HG03039 (cell line): Measurements from ENCODE around the gene STAG1.
"Not testable (repeated sequence)": the region's sequence is repeated elsewhere in the genome, so short reads cannot be mapped to it uniquely, and the experiment has no call there.

Experiments
- ATAC-seq: cut with Tn5 transposase; IDR thresholded peaks from one replicate; pipeline ENCODE4 v1.9.1; 2021; ENCODE audit warnings: mild to moderate bottlenecking, moderate library complexity; ENCODE audit not compliant: unreplicated experiment

Gene STAG1

DNA sequence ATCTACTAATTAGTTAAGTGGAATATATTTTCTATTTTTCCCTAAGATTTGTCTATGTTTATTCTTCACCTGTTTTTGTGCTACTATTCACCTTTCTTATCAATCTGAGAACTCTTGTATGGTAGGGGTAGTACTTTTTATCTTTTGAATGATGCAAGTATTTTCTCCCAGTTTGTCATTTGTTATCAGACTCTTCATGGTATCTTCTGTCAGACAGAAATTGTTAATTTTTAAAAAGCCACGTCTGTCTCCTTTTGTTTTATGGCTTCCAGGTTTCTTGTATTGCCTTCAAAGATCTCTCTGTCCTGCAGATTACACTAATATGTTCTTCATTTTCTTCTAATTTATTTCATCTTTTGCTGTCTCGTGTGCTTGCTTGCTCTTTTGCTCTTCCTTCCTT lies 317.7 kb downstream of the STAG1 start:
- no peak for ATAC-seq

DNA sequence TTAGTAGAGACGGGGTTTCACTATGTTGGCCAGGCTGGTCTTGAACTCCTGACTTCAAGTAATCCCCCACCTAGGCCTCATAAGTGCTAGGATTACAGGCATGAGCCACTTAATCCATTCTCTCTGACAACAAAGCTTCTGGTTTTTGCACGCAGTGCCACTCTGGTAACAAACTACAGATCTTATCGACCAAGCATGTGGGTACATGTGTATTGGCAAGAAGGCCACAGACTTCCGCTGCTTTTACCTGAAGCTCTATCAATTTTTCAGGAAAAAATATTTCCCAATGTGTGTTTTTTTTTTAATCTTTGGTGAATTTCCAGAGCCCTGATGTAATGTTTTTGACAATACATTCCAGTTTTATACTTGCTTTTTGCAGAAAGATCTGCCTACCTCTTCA lies 319.5 kb downstream of the STAG1 start:
- ATAC-seq: no peak

DNA sequence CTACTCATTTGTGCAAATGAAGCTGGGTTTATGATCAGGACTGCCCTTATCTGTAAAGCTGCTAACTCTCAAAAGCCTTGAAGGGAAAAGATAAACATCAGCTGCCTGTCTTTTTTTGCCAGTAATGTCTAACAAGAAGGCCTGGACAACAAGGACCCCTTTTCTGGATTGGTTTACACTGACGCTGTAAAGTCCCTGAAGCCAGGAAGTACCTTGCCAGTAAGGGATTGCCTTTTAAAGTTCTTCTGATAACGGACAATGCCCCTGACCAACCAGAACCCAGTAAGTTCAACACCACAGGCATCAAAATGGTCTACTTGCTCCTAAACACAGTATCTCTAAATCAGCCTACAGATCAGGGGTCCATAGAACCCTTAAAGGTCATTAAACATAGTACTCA lies 324.0 kb downstream of the STAG1 start:
- ATAC-seq: no peak

DNA sequence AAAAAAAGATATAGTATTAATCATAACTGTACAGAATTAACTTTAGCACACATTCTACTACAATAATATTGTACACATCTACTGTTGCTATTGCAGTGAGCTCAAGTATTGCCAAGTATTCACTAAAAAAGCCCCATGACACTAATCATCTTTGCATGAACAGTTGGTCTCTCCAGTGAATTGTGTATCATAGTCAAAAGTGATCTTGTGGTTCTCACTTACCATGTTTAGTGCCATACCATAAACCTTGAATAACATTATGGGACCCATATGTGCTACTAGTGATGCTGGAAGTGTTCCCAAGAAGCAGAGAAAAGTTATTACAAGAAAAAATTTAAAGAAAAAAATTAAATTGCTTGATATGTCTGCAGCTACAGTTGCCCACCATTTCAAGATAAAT lies 324.9 kb downstream of the STAG1 start:
- ATAC-seq: no peak

DNA sequence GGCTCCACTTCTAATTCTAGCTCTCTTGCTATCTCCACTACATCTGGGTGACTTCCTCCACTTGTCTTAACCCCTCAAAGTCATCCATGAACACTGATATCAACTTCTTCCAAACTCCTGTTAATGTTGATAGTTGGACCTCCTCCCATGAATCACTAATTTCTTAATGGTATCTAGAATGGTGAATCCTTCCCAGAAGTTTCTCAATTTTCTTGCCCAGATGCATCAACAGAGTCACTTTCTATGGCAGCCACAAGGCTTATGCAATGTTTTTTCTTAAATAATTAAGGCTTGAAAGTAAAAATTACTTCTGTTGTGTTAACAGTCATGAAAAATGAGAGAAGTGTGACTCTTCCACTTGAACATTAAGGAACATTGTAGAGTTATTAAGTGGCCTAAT lies 337.7 kb downstream of the STAG1 start:
- no peak for ATAC-seq

DNA sequence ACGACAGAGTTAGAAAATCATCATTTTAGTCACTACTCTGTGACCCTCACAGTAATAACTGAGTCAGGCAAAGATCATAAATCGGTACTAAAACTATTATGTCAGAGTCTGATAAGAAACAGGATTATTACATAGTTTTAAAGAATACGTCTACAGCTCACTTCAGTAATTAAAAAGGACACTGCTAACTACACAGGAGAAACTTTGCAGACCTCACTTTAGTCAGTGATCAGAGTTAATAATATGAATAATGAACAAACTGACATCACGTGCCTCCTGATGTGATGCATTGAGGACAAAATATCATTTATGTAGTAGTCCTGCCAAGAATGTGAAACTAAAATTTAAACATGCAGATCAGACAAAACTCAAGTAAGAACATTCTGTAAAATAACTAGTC lies 339.9 kb downstream of the STAG1 start:
- ATAC-seq: no peak

DNA sequence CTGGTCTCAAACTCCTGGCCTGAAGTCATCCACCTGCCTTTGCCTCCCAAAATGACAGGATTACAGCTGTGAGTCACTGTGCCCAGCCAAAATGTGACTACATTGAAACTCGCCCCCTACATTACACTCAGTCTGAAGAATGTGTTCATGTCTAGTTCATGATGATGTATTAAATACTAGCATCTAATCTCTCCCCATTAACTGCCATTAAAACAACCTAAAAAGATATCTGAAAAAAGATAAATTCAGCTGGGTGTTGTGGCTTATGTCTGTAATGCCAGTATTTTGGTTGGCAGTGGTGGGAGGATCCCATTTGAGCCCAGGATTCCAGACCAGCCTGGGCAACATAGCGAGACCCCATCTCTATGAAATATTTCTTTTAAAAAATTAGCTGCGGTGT lies 342.6 kb downstream of the STAG1 start:
- ATAC-seq: no peak

DNA sequence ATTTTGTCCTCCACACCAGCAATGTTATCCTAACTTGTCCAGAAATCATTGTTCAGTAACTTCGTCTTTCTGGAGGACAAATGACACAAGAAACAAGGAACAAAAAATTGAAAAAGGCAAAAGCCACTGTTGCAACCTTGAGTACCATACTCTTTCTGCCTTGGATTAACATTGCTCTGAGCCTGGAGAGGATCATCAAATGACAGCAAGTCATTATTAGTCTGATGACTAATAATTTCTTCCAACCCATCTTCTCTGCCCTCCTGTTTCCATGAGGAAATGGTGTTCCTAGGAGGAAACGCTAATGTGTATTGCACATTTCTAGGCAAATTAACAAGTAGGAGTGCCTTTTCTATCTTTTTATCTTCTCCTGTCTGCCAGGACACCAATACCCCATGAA lies 348.1 kb downstream of the STAG1 start:
- no peak for ATAC-seq

DNA sequence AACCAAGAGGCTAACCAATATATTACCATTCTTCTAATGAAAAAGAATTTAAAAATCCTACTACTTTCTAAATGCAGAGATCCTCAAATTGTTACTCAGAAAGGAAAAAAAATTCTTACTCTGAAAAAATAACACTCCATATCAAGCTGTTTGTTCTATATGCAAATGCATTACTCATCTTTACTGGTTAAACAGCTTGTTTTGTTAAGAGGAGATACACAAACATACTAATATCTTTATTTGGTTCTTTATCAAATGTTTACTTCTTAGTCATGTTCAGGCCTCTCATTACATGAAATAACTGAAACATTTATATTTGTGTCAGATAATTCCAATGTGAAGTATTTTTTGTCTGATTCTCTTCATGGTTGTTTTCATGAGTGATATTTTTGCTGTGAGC lies 355.3 kb downstream of the STAG1 start:
- ATAC-seq: no peak

DNA sequence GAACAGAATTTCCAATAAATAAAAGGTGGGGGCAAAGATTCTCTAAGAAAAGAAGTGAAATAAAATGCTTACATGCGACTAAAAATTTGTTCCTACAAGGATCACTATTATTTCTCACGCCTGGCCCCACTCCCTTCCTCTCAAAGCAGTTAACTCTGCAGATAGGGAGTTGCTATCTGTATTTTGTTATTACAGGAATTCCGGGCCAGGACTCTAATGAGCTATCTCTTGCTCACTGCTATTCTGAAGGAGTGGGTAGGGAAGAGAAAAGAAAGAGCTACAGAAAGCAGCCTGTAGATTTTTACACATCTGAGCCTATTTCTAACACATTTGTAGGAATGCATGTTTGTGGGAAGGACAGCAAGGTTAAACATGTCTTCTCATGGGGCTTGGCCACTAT lies 361.6 kb downstream of the STAG1 start:
- ATAC-seq: no peak

DNA sequence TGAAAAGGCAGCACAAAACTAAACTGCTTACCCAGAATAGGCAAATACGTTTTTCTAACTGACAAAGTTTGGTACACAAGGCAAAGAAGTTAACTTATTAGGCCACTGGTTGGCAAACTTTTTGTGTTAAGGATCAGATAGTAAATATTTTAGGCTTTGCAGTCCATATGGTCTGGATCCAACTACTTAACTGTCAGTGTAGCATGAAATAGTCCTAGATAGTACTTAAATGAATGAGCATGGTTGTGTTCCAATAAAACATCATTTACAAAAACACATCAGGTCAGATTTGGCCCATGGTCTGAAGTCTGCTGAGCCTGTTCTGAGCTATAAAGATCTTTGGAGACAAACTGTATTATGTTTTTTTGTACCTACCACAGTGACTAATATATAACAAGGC lies 365.1 kb downstream of the STAG1 start:
- no peak for ATAC-seq

DNA sequence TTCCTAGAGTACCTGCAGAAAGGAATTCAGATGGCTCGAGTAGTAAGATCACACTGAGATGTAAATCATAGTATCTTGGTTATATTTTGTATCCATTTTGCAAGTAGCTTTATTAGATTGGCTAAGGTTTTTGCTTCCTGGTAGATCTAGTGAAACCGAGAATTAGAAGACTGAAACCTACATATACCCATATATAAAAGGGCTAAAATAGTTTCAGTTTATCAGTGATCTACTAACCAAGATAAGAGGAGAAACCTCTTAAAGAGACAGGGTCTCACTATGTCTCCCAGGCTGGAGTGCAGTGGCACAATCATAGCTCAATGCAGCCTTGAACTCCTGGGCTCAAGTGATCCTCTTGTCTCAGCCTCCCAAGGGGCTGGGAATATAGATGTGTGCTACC lies 366.7 kb downstream of the STAG1 start:
- no peak for ATAC-seq

DNA sequence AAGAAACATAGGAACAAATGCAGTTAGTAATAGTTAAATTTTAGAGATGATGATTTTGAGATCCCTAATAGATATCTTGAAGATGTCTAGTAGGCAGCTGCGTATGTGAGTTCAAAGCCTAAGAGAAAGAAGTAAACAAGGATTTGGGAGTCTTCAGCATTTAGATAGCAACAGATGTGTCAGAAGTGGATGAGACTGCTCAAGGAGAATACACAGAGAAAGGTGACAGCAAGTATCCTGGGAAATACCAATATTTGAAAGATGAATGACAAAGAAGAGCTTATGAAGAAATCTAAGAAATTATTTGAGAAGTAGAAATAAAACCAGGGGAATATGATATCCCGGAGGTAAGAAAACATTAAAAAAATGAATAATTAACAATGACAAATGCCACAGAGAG lies 371.1 kb downstream of the STAG1 start:
- no peak for ATAC-seq

DNA sequence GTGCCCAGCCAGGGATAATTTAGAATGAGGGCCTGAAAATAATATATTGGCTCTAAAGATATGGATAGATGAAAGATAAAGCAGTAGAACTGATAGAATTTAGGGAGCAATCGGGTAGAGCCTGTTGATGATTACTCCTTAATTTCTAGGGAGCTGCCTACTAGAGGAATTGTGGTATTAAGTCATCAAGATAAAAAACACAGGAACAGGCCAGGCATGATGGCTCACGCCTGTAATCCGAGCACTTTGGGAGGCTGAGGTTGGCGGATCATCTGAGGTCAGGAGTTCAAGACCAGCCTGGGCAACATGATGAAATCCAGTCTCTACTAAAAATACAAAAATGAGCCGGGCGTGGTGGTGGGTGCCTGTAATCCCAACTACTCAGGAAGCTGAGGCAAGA lies 371.6 kb downstream of the STAG1 start:
- ATAC-seq: no peak

DNA sequence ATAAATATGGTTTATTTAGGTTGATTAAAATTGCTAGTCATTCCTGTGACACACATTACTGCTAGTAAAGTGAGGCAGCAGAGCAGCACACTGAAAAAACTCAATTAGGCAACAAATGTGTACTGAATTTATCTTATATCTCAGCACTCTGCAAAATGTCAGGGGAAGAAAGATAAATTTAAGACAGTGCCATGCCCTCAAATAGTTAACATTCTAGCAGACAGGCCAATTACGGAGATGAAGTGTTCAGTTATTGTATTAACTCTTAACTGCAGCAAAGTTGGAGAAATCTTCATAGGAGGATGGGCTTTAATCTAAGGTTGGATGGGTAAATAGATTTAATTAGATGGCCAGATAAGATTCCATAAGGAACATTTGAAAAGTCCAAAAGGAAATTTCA lies 374.2 kb downstream of the STAG1 start:
- no peak for ATAC-seq

DNA sequence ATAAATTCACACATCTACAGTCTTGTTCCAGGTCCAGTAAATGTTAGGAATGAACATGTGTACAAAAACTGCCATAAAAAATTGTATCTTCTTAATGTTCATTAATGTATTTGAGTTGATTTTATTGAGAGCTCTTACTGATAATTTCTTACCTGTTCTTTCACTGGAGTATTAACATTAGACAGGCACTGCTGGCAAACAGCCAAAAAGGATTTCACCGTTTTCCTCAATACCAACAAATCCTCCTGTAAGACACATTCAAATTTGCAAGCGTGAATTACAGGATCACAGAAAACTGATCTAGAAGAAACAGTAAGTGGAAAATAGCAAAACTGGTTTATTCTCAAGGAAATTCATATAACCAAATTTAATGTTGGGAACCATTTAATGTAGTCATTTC lies 374.7 kb downstream of the STAG1 start:
- ATAC-seq: no peak

DNA sequence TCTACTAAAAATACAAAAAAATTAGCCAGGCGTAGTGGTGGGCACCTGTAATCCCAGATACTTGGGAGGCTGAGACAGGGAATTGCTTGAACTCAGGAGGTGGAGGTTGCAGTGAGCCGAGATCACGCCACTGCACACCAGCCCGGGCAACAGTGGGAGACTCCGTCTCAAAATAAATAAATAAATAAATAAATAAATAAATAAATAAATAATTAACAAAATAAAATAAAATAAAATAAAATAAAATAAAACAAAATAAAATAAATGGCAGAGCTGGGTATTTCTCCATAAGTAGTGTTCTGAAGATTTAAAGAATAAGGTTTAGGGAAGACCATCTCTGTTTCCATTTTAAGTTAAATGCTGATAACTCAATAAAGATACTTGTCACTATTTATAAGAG lies 376.4 kb downstream of the STAG1 start:
- not testable (repeated sequence) for ATAC-seq

DNA sequence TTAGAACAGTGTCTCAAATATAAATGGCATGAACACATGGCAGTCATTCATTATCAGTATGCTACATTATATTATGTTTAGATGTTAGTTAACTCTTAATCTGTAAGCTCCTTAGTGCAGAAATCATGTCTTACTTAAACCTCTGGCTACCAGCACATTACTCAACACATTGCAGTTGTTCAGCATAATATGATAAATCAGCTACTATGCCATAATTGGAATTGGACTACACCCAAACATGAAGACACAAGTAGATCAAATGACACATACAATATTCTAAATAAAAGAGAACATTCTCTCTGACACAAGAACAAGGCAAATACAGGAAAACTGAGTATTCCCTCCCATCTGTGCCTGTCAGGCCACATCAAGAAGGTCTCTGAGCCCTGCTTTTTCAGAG lies 385.9 kb downstream of the STAG1 start:
- ATAC-seq: no peak

DNA sequence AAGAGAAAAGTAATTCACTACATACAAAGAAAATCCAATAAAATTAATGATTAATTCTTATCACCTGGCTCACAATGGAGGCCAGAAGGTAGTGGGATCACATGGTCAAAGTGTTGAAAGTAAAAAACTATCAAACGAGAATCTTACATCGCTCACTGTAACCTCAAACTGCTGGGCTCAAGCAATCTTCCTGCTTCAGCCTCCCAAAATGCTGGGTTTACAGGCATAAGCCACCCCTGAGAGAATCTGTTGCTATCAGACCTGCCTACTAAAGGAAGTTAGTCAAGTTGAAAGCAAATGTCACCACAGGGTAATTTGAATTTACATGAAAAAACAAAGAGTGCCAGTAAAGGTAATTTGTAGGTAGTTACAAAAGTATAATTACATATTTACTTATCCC lies 398.7 kb downstream of the STAG1 start:
- no peak for ATAC-seq

DNA sequence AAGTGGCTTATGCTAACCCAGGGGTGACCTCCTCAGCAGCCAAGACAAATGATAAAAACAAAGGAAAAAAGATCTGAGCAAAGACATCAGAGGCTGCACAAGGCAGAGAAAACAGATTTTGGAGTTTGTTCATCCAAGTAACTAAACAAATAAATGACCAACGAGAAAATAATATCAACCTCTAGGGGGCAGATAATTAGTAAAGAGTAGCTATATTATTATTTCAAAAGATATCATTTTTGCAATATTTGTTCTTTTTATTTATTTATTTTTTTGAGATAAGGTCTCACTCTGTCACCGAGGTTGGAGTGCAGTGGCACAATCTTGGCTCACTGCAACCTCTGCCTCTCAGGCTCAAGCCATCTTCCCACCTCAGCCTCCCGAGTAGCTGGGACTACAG lies 400.3 kb downstream of the STAG1 start:
- no peak for ATAC-seq

DNA sequence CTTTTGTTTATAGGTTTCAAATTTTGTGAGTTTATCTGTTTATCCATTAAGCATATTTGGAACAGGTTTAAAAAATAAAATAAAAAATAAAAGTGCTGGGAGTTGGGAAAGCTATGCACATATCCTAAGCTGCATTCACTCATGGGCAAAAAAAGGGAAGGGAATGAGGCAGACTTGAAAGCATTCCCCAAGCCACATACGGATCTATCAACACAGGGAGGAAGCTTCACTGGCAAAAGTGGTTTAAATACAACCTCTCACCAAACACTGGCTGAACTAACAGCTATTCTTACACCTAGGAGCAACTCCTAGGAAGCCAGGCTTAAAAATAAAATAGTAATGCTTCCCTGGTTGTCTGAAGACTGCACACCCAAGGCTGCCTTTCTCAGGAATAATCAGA lies 400.8 kb downstream of the STAG1 start:
- no peak for ATAC-seq

DNA sequence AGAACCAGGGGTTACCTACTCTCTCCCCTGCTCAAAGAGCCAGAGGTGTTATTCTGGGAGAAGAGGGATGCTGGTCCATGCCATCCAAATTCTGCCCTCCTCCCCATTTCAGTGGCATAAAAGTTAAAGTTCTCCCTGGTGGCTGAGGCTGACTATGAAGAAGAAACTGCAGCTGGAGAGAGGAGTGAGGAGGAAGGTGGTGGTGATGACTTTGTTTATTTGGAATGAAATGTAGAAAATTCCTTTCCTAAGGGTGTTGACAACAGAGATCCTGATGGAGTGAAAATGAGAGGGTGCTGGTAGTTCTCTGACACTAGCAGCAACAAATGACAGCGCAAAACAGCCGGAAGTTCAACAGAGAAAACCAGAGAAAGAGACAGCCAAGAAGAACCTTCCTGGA lies 401.6 kb downstream of the STAG1 start:
- ATAC-seq: no peak

DNA sequence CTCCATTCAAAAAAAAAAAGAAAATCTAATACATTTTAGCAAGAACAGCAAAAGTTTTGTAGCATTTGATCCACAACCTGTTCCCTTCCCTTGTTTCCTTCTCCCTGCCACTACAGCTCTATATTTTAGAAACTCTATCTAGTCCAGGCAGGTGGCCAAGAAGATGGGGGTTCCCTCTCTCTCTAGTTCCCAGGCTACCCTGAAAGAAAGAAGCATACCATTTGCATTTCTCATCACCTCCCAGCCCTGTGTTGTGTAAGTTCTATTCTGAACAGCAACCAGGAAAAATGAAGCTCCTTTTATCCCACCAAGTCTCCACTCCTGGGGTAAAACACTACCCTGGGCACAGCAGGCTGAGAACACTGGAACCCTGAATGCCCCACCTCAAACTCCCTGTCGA lies 402.0 kb downstream of the STAG1 start:
- no peak for ATAC-seq

DNA sequence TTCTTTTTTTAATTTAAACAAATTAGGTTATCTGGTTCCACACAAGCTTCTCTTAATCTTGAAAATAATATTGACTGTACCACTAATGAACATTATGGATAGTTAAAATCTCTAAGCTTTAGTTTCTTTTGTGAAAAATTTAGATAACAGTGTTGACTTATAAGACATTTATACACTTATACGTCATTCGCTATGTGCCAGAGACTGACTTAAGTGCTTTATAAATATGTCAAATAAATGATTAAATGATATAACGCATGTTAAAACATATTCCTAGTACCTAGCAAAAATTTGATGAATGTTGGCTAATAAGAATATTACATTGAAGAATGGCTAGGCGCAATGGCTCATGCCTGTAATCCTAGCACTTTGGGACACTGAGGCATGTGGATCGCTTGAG lies 405.7 kb downstream of the STAG1 start:
- no peak for ATAC-seq
